ENCODE results near the gene LAYN.
A peak's percentile ranks its signal among the peaks of the same experiment; 100 is the strongest.

The LAYN gene

GRCh38 chr11:111531687-111532364 lies 8.7 kb upstream of the LAYN start:
- DNase-seq = peak; percentile 31

GRCh38 chr11:111532365-111532709 lies 8.2 kb upstream of the LAYN start:
- DNase-seq = no peak

GRCh38 chr11:111535281-111535680 lies 5.2 kb upstream of the LAYN start:
- DNase-seq = no peak

- DNase-seq = no peak
These were observed 3.1 kb upstream of the LAYN start for GRCh38 chr11:111537336-111537860.

- no peak for DNase-seq
These were observed 2.0 kb upstream of the LAYN start for GRCh38 chr11:111538407-111539114.

GRCh38 chr11:111539426-111540113 lies 950 bp upstream of the LAYN start:
- peak; percentile 38 for DNase-seq

GRCh38 chr11:111540937-111541253 lies 375 bp downstream of the LAYN start:
- peak; percentile 26 for DNase-seq

GRCh38 chr11:111541254-111542061 lies 938 bp downstream of the LAYN start:
- DNase-seq = no peak

DNA sequence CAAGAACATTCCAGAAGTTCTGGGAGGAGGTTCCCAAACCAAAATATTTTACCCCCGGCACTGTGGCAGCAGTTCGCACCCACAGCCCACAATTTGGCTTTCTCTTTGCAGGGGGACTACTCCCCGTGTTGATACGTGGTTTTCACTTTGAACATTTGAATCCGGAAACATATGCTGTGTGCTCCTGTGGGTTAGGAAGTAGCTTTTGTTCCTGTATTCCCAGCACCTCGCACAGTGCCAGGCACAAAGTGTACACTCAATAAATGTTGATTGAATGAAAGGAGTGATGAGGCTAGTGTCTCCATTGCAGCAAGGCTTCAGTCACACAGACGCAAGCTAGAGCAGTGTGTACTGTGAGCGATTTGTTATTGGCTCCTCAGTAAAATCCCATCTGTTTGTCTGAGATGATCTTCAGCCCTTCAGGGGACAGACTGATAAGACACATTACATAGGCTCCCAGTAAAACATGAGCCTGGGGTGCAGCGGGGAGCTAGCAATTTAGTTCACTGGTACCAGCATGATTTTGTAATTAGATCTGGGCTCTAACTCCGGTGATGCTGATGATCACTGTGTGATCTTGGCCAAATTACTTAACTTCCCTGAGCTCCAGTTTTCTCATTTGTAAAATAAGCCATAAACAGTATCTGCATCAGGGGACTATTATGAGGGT lies 2.2 kb downstream of the LAYN start:
- no peak for DNase-seq

GRCh38 chr11:111548525-111548924 lies 8.0 kb downstream of the LAYN start:
- no peak for DNase-seq

- no peak for DNase-seq
These were observed 8.8 kb downstream of the LAYN start for GRCh38 chr11:111549196-111549868.

DNA sequence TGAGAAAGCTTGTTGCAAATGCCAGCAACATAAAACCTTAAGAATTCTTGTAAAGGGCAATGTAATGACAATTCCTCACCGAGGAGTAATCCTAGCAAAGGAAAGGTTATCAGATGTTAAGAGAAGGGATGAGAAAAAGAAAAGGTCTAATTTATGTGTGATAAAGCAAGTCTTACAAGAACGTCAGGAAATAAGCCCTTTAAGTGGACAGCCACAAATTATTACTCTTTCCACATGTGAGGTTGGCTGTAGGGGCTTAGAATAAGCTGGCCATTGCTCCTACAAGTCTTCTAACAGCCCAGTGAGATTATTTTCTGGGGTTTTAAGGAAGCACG lies 9.3 kb downstream of the LAYN start:
- DNase-seq = no peak

DNA sequence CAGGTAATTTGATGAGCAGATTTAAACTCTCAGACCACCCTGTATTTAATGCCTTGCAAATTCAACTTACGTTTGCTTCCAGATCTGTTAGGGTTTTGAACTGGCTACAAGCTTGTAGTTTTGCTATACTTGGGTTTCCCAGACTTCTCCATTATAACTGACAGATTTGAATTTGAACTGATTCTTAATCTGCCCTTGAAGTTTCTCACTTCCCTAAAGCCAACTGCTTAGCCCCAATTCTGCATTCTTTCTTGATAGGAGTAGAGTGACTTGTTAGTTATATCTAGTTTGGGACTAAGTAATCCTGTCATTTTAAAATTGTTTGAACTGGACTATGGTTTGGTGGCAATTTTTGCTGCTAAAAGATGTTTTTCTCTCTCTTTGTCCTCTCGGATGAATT lies 9.7 kb downstream of the LAYN start:
- DNase-seq = no peak

DNA sequence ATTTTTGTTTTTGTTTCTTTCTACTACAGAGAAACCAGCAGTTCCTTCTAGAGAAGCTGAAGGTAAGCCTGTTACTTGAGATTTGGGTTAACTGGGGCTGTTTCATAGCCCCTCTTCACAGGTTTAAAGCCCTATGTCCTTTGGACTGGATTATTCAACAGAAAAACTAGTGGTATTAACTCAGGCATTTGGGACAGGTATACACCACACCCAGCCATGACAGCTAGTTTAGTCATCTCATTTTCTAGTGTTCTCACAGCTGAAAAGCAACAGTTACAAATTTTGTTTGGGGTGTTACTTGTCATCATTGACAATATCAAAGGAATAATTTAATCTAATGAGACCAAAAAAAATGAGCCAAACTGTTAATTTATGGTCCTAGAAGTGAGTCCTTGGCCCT lies 14.0 kb downstream of the LAYN start:
- DNase-seq = no peak

GRCh38 chr11:111555255-111555654 lies 14.7 kb downstream of the LAYN start:
- DNase-seq = no peak

DNA sequence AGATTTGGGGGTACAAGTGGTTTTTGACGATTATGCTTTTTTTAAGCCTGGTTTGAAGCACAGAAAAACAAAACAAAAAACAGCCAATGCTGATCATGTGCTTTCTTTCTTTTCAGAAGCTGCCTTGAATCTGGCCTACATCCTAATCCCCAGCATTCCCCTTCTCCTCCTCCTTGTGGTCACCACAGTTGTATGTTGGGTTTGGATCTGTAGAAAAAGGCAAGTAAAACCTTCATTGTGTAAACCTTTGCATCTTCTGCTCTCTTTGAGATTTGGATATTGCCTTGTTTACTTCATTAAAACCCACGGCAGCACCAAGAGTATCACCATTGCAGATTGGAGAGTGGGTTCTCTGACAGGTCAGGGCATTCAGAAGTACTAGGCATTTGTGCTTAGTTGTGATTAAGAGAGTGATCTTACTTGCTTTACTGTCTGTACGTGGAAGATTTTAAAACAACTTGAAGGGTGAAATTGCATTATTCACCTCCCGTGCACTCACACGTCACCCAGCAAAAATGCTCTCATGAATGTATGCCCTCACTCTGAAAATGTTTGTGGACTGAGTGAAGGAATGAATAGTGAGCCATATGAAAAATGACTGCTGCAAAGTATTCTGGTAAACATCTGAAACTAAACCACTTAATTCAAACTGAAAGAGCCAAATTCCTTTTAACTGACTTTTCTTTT lies 17.0 kb downstream of the LAYN start:
- DNase-seq = no peak

DNA sequence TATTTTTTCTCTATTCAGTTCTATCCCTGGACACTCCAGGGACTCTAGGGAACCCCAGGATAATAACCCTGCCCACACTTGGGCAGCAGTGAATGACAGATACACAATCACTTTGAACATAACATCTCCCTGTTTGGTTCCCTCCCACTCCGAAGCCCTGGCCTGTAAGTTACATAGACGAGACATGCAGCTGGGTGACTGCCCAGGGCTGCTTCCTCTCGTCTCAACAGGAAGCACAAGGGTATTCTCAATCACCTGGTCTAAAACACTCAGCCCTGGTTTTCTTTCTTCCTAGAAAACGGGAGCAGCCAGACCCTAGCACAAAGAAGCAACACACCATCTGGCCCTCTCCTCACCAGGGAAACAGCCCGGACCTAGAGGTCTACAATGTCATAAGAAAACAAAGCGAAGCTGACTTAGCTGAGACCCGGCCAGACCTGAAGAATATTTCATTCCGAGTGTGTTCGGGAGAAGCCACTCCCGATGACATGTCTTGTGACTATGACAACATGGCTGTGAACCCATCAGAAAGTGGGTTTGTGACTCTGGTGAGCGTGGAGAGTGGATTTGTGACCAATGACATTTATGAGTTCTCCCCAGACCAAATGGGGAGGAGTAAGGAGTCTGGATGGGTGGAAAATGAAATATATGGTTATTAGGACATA lies 19.4 kb downstream of the LAYN start:
- DNase-seq = no peak

- DNase-seq = no peak
These were observed 20.3 kb downstream of the LAYN start for GRCh38 chr11:111560800-111561199.

GRCh38 chr11:111561306-111561705 lies 20.8 kb downstream of the LAYN start:
- no peak for DNase-seq

- DNase-seq = no peak
These were observed 21.3 kb downstream of the LAYN start for GRCh38 chr11:111561791-111562325.

Measured in activated T-cell treated with anti-CD3 and anti-CD28 coated beads, Interleukin-2, amount 50 U/mL, for 1 hour (primary cell).